HG03108 (cell line): ENCODE data around the gene CNTFR.

ENCODE experiments used
- ATAC-seq: cut with Tn5 transposase; IDR thresholded peaks from one replicate; pipeline ENCODE4 v1.9.1; 2021; ENCODE audit warnings: moderate library complexity; ENCODE audit not compliant: unreplicated experiment

Gene CNTFR

DNA sequence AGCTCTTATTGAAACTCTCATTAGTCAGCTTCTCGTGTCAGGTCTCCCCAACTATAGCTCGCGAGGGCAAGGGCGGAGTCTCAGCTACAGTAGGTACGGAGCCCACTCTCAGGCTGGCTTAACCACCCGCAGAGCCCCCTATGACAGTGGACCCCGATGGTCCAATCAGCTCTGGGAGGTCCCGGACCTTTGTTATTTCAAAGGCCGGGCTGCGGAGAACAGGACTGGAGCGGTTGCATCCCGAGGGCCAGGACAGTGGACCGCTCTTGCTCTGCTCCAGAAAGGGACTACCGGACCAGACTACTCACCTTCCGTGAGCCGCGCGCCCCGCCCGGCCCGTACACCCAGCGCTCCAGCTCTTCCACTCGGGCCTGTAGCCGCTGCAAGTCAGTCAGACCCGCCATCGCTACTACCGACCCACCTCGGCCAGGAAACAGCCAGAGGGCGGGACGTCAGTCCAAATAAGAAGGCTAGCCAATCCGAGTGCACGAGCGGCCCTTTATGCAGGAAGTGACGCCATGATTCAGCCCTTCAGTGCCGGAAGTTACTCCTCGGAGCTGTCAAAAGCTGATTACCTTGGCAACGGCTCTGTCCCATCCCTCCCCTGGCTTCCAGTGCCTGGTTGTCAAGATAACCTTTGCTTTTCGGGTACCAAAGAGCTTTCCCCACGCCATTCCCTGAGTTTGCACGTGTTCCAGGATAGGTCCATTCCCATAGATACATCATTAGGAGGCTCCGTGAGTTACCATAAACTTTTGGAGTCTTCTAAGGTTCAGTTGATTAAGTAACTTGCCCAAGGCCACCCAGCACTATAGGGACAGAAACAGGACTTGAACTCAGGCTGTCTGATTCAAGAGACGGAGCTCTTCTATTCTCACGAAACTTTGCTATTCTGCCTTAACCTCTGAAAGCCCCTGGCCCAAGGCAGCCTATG lies 30.8 kb upstream of the CNTFR start, which contains the start of gene DCTN3:
Gene DCTN3 (minus strand): TSS at position 435 of the 934 bp plus-strand sequence. CDS start 31 bp downstream, at position 404.
- peak; percentile 99 for ATAC-seq

DNA sequence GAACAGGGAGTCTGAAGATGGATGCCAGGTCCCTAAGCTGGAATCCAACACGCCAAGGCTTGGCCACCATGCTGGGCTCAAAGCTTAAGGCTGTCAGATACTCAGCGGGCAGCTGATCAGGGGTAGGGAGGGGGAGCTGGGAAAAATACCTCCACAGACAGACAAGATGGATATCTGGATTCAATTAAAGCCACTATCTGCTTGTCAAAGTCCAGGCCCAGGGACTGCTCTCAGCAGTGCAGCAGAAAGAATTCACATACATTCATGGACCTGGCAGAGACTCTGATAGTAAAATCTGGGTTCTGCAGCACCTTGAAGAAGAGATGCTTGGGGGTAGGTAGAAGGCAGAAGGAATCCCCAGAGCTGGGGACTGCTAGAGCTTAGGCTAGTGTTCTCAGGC lies 25.6 kb upstream of the CNTFR start:
- ATAC-seq = no peak

DNA sequence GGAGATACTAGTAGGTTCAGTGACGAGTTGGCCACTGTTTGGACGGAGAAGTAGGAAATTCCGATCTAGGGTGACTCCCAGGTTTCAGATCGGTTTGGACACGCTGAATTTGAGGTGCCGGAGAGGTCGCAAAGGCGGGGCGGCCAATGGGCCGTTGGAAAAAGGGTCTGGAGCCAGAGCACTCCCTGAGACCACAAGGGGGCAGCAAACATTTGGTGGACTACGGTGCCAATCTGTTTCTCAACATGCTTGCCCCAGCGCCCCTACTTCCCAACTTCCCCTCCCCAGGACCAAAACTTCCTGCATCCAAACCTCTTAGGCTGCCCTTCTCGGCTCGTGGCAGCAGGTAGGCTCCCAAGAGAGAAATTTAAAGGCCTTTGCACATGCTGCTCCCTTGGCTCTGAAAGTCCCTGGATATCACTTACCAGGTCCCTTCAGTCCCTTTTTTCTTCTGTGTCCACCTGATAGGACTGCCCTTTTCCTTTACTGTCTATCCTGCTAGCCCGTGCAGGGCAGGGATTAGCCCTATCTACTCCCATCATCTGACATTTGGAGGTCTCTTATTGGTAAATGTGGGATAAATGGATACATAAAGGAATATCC lies 23.4 kb upstream of the CNTFR start:
- ATAC-seq = no peak

DNA sequence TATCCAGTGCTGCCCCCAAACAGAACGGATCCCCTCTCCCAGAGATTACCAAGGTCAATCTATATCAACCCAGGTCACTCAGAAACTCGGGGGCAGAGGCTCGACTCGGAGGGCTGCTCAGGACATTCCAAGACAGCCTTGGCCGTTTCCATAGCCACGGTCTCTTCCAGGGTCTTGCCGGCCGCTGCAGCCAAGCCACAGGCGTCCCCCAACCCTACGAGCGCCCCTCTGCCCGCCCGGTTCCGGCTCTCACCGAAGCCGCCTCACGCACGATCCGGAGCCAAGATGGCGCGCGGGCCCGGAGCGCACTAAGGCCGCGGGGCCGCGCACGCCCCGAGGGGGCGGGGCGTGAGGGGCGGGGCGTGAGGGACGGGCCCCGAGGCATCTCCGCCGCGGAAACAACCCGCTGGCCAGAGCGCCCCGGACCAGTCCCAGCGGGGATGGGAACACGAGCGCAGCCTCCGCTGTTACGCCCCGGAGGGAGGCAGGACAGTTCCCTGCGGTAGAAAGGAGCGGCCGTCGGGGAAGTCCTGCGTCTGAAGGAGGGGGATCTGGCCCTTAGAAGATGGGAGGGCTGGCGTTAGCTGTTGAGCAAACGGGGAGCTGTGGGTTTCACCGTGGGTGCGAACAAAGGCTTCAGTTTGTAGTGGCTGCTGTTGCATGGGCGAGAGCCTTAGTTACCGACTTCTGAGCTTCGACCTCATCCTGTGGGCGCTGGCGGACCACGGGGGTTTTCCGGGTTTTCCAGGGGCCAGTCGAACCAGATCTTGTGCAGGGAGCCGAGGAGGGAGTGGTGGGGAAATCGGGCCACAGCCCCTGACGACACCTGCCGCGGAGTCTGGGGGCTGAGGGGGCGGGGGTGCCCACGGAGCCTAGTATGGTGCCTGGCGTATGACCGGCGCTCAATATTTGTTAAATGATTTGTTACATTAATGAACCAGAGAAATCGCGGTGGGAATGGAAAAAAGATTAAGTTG lies 22.6 kb upstream of the CNTFR start, which contains the start of gene RPP25L:
Gene RPP25L (minus strand): TSS at position 287 of the 977 bp plus-strand sequence. CDS start 801 bp downstream, outside the sequence.
- peak; percentile 81 for ATAC-seq

DNA sequence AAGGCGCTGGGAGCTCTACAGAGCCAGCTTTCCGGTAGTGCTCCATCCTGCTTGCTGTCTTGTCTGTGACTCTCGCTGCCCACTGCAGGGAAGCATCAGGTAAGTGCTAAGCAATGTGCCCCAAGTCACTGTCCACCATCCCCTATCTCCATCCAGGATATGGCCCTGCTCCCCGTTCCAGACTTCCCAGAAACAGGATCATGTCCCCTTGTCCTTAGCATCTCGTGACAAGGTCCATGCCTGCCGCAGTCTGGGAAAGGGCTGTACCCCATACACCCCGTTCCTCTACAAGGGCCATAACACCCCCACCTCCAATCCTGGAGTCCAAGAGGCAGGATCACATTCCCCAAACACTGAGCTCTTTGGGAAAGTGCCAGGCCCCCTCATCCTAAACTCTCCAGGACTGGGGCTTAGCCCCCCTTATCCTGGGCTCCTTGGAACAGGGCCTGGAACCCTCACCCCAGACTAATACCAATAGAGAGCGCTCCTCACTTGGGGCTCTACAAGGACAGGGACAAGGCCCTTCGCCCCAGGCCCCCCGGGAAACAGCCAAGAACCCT lies 21.8 kb upstream of the CNTFR start:
- ATAC-seq = no peak

DNA sequence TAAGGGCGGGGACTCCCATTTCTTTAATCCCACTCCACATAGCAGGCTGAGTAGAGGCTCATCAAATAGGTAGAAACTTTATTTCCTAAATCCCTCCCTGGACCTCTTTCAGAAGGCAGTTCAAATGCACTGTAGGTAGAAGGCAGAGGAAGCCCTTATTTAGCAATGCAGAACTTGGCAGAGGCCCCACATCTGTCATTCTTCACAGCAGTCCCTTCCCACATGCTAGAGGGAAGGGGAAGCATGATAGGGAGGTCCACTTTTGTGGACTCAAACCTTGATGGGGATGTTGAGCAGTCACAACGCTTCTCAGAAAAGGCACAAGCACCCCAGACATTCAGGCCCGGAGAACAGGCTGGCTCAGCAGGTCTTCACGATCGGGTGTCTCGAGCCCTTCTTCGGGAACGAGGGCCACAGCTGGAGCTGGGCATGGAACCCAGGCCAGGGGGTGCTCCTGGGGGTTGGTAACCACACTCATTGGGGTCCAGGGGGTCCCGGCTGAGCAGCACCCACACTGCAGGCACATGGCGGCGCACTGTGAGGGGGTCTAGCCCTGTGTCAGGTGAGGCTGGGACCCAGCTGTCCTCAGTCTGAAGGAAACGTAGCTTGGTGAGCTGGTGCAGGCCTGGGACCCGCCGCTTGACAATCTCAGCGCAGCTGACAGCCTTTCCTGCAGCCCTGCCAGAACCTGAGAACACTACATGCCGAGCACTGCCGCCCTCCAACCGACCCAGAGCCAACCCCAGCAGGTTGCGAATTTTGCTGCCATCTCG lies 21.1 kb upstream of the CNTFR start:
- ATAC-seq = no peak

DNA sequence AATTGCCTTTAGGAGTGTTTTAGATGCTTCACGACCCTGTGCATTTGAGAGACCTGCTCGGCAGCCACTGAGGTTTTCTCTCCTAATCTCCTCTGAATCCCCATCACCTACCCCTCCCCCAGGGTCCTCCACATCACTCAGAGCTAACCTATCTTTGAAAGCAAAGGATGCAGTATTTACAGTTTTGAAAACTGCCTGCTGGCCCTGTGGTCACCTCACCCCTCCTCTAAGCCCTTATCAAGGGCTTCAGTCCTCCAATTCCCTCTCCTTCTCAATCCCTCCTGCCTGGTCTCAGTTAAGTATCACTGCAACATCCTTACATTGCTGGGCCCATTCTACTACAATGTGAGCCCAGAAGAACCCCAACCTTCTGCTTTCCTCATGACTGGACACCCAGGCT lies 17.8 kb upstream of the CNTFR start:
- ATAC-seq = no peak

DNA sequence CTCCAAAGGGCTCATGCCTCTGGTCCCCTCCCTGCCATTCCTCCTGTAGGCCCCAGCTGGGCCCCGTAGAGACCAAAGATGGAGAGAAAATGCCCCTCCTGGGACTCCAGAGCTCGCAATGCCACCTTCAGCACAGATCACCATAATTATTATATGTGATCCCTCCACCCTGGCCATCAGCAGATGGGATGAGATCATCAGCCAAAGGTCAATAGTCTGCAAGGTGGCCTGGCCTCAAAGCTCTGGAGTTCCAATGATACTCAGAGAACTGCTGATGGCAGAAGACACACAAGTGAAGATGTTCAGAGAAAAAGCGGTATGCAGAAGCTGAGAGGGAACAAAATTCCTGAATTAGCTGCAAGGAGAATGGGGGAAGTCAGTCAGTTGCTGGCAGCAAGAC lies 17.4 kb upstream of the CNTFR start:
- ATAC-seq = no peak

DNA sequence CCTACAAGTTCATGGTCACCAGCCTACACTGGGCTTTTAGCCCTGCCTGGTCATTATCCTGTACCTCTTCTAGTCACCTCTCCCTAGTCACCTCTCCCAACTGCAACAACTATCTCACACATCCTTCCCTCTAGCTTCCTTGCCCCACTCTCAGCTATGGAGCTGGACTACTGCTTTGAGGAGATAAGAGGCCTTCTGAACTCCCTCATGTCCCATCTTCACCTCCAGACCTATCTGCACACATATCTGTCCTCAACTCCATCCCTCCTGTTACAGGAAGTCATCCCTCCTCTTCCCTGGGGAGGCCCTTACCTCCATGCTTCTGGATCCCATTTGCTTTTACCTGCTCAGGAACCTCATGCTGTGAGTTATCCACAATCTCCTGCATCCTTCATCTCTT lies 16.7 kb upstream of the CNTFR start:
- no peak for ATAC-seq

DNA sequence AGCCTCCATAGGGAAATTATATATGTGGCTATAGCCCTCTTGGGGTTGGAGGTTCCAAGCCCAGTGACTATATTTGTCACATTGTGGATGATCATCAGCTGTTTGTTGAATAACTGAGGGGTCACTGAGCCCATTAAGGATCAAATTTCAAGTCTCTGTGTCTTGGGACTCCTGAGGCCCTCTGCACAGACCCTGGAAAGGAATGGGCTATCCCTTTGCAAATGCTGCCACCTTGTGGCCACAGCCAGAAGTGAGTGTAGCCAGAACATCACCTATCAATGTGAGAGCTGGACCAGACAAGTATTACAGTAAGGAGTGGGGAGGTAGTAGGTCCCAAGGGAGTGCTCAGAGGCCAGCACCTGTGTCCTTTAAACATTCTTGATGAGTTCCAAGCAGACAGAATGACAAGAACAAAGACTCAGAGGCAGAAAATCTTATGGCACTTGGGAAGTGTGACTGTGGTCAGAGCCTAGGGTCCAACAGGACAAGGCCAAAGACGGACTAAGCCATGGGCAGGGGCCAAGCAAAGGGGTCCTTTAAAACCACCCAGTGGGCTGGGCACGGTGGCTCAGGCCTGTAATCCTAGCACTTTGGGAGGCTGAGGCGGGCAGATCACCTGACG lies 14.2 kb upstream of the CNTFR start:
- ATAC-seq = peak; percentile 76

DNA sequence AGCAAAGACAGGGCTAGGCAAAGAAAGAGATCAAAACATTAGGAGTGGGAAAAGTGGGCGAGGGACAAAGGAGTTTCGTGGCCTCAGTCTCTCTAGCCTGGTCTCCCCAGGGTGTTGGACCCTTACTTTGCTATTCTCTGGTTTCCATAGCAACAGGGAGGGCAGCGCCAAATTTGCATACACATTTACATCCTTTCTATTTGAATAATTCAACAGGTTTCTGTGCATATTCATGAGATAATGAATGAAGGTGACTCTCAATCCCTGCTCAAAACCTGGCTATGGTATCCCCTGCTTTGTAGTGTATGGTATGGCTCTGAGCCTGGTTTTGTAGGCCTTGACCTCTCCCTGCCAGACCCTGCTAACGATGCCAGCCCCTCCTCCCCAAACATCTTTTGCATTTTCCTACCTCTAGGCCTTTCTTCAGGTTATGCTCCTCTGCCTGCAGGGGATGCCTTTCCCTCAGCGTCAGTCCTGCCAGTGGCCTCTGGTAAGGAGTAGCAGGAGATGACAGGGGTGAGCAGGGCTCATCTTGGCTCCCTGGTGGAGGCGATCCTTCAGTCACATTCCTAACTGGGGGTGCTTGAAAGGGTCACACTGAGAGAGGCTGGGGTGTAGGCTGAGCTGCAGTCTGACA lies 12.5 kb upstream of the CNTFR start:
- no peak for ATAC-seq

DNA sequence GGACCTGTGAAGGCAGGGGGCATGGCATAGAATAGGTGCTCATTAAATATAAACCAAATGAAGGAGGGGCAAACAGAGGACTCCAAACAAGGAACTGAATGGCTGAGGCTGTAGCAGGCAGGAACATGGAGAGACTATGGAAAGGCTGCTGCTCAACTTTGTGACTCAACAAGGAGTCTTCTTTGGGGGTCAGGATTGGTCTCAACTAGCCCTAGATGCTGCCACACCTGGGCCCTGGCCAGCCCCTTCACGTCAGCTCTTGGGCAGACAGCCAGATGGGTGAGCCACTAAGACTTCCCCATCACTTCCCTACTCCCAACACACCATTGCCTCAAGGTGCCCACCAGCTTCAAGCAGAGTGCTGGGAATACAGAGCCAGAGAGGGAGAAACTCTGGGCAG lies 11.4 kb upstream of the CNTFR start:
- no peak for ATAC-seq

DNA sequence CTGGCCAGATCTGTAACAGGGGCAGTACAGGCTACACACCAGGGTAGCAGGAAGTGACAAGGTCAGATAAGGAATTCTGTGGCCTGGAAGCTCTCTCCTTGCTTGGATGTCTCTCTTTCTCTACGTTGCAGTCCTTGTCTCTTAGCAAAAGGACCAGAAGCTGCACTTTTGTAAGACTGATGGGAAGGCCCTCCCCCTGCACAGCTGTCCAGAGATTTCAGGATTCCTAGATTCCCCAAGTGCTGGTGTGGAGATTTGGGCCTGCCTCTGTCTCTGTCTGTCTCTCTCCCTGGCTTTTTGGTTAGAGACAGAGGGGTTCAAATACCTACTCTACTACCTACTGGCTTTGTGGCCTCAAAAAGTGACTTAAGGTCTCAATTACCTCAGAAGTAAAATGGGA lies 10.0 kb upstream of the CNTFR start:
- no peak for ATAC-seq

DNA sequence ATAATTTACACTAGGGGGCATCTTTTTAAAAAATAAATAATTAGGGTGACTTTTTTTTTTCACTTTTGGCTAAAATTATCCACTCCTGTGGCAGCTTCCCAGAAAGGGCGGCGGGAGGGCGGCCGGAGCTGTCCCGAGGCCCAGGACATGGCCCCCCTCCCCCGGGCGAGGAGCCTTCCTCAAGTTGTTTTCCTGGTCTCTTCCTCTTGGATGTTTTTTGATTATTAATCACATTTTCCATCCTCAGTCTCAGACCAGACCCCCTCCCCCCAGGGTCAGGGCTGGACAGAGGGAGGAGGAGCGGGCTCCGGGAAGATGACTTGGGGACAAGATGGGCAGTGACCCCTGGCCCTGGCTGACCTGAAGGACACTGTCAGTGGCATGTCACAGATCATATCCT lies 4.7 kb upstream of the CNTFR start:
- ATAC-seq = no peak

DNA sequence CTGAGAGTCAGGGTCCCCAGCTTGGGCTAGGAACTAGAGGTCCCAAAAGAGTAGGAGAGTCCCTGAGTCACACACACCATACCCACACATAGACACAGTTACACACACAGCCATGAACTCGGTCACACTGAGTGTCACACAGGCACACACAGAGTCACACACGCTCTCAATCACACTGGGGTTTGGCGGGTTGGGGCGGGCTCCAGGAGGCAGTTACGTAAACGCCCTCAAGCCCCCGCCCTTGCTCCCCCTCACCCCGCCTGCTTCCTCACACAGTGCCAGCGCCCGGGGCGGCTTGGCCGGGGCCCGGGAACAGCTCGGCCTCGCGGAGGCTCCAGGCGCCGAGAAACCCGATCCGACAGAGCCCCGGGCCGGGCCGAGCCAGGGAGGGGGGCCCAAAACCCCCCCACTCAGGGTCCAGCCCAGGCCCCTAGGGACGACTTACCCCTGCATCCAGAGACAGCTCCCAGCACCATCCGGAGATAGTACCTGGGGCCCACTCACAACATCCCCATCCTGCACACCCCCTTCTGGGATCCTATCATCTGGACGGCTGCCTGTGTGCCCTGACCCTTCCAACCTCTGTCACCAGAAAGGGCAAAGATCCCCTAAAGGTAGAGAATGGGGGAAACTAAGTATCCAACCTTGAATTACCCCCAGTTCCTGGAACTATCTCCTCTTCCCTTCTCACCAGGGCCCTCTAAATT lies 3.5 kb upstream of the CNTFR start:
- no peak for ATAC-seq

DNA sequence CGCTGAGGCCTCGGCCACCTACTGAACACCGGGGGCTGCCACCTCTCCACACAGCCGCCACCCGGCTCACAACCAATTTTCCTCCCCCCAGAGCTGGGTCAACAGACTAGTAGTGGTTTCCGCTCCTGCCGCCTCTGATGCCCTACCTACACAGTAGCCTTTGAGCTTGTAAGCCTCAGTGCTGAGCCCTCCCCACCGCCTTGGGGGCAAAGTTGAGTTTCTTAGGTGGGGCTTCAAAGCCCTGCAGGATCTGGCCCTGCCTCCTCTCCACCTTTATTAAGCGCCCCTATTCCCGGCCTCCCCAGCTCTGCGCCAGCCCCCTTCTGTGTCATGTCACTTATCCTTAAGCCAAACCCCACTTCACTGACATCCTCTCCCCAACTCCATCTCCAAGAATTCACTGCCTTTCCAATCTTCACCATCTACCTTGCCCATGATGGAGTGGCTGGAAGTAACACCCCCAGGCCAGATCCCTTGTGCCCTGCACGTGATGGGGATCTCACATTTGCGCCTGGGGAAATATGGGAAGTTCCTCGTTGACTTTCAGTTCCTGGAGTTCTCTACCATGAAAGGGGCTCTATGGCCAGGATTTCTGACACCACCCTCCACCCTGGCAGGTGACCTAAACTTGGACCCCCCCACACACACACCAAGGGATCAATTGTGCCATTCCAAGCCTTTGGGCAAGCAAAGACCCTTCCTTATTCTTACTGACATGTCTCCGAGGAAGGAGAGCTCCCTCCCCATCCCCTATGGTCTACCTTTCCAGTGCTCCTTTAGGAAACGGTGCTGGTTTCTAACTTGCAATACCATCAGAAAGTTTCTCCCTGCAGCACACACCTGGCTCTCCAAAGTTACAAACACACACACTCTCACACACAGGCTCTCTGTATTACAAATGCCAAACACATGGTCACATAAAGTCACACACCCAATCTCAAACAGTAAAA lies 2.7 kb upstream of the CNTFR start:
- ATAC-seq = no peak

DNA sequence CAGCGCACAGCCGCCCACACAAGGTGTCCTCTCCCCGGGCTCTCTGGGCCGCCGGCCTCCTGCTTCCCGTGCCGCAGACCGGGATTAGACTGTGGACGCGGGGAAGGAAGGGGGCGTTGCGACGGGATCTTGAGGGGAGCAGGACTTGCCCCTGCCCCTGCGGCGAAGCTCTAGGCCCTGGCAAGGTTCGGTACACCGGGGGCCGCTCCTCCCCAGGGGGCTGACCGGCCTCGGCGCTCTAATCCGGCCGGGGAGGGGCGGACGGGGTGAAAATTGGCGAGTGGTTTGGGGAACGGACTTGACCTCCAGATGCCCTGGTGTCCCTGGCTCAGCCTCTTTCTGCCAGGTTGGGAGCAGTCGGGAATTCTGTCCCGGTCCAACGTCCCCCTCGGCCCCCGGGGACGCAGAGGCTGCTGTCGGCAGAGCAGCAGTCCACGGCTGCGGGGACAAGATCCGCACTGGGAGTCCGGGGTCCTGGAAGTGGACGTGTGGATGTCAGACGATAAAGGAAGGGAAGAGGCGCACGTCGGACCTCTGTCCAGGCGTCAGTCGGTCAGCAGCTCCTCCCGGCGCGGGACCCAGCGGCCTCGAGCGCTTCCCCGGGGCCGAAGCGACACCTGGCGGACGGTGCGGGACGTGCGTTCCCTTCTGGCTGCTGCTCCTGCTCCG lies 1.9 kb upstream of the CNTFR start:
- no peak for ATAC-seq
